ENCODE results near the gene EEF2KMT. TPM values are rescaled to one million over a fixed set of nuclear protein-coding genes. Genes with fewer than 3 reads are reported as not detected.
"Not testable (repeated sequence)": the region's sequence is repeated elsewhere in the genome, so short reads cannot be mapped to it uniquely, and the experiment has no call there.

EEF2KMT gene
- total RNA-seq, 1 experiment from 2014 or later = 19.4 TPM

DNA sequence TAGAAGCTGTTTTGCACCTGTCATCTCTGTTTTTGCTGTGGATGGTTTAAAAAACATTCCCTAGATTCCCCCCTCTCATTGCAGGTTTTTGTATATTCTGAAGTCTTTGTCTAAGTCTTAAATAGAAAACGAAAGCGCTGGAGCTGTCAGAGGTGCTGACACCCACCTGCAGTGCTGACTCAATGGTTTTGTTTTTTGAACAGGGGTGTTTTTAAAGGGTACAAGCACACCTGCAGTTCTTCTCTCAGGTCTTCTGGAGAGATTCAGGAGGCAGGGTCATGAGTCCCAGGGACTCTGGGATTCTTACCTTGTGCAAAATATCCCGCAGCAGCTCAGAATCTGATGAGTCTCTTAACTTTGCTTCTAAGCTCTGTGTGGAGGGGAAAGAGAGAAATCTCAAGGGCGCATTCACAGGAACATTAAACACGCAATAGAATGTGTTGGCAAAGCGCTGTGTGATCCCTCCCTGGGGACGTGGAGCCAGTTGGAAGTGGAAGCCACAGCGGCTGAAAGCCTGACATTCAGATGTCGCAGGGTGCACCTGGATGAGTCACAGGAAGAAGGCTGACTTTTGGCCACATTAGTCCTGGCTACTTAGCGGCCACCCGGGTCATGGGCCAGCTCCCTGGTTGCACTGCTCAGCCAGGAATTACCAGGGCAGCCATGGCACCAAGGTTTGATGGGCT is 2.3 kb downstream of the EEF2KMT start:
- not testable (repeated sequence) for DNase-seq (ENCODE audit: low read depth)

DNA sequence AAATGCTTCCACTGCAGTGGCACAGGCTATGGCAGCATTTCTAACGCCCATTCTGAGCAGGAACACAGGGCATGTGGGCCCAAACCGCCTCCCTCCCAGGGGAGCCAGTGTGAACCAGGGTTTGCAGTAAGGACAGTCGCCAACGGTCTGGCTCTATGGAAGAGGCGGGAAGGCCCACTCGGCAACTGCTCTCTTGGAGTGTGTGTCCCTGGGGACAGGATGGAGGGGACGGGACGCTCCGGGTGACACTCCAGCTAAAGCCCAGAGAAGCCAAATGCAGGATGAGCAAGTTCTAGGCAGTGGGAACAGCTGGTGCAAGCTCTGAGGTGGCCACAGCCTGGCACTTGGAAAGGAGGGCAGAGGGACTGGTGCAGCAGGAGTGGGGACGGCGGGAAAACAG is 3.8 kb downstream of the EEF2KMT start:
- not testable (repeated sequence) for DNase-seq (ENCODE audit: low read depth)

DNA sequence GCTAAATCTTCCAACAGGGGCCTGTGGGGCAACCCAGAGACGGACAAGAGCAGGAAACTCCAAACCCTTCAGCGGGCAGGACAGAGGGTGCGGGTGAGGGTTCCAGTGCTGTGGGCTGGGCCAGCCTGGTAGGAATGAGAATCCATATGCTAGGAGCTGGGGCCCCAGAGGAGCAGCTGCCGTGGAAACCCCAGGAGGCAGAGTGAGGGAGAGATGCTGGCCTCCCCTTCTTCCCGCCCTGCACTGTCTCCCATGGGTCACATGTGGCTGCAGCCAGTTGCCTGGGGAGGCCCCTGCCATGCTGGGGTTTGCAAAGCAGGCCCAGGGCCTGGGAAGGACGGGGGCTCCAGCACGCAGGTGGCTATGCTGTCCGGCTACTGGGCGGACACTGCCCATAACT is 4.5 kb downstream of the EEF2KMT start:
- not testable (repeated sequence) for DNase-seq (ENCODE audit: low read depth)

DNA sequence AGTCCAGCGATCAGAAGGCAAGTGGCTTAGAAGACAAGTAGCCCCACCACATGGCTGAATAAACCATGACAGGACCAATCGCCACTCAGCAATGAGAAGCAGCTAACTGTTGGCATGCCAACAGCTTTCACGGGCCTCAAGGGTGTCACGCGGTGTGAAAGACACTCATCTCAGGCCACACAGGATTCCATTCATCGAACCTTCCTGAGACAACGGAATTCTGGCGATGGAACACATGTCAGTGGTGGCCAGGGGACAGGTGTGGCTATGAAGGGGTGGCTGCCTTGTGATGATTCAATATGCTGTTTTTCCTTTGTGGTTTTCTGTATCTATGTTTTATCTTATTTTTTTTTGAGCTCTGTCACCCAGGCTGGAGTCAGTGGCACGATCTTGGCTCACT is 7.0 kb downstream of the EEF2KMT start:
- not testable (repeated sequence) for DNase-seq (ENCODE audit: low read depth)

DNA sequence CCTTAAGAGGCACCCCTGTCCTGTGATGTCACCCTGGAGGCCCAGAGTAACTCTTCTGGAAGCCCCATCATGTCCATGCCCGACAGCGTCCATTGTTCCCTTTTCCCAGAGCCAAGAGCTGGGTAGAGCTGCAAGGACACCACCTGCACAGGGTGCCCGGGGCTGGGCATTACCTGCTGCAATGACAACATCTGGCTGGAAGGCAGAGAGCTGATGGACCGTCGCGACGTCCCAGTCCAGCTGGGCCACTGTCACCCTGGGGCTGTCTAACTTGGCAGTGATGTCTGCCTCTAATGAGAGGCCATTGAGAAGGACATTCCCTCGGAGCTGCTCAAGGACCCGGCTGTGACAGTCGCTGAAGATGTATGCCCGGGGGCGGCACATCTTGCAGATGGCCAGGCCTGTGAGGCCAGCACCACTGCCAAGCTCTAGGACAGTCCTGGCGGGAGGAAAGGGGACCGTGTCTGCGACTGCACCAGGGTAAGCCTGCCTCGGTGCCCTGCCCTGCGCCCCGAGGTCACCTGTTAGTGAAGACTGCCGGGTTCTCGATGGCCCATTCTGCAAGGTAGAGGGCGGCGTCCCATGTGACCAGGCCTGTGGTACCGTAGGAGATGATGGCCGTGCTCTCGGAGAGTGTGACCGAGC is 7.6 kb downstream of the EEF2KMT start:
- not testable (repeated sequence) for DNase-seq (ENCODE audit: low read depth)

DNA sequence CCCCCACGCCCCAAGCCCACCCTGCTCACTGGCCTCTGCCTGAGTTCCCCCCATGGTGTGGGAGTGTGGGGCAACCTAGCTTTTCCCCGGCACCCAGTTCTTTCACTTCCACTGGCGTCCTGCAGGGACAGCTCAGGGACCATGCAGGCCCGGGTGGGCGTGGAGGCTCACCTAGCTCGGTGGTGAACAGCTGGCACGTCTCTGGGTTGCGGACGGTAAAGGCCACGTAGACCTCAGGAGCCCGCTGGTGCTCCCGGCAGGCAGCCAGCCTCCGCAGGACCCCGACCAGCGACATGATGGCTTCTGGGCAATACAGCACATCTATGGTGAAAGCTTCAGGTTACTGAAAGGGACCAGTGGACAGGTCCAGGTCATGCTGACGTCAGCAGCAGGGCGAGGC is 8.7 kb downstream of the EEF2KMT start:
- DNase-seq (ENCODE audit: low read depth) = not testable (repeated sequence)

DNA sequence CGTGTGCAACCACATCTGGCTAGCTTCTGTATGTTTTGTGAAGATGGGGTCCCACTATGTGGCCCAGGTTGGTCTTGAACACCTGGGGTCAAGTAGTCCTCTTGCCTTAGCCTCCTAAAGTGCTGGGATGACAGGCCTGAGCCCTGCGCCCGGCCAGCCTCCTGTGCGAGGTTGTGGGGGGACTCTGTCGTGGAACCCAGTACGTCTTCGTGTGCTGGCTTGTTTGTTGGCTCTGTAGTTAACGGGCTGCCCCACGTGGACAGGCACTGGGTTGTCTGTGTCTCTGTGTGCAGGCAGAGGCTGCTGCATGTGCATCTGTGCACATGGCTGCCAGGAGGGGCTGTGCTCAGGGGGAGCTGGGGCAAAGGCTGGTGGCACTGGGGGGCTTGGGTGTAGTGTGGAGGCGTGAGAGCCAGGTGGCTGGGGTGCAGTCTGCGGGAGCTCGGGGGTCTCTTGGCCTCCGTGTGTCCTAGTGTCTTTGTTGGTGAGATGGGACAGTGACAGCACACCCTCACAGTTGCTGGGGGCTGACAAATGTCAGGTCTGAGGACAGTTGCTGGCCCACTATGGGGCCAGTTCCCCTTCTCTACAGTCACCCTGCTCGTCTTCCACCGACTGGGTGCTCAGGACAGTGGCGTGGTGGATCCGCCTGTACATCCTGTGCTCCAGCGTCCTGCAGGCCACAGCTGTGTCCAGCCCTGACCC is 9.4 kb downstream of the EEF2KMT start:
- not testable (repeated sequence) for DNase-seq (ENCODE audit: low read depth)

DNA sequence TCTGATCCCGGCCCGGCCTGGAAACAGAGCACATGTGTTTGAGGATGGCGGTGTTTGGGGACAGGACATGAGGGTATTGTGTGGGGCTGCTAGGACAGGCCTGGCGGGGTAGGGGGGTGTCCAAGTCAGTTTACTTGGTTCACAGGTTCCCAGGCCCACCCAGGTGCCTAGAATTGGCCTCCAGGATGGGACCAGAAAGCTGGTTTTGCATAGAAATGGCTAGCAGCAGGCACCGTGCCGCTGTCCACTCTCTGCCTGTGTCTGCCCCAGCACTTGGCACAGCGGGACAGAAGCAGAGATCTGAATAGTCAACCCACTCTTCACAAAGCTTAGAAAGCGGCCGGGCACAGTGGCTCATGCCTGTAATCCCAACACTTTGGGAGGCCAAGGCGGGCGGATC is 11.9 kb downstream of the EEF2KMT start:
- DNase-seq (ENCODE audit: low read depth) = not testable (repeated sequence)

DNA sequence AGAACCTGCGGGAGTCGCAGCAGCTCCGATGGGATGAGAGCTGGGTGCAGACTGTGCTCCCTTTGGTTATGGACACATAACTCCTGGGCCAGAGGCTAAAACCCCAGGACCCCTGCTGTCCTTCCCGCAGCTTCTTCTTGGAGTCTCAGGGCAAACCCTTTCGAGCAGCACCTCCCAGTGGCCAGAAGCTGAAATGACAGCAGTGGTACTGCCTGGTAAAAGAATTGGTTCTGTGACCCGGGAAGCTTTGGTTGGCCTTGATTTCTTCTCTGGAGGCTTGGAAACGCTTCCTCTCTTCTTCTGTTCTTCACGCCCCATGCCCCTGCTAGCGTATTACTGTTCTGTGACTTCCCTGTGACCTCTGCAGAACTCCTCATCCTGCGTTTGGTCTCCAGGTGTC is 12.8 kb downstream of the EEF2KMT start:
- peak; percentile 34 for DNase-seq (ENCODE audit: low read depth)

DNA sequence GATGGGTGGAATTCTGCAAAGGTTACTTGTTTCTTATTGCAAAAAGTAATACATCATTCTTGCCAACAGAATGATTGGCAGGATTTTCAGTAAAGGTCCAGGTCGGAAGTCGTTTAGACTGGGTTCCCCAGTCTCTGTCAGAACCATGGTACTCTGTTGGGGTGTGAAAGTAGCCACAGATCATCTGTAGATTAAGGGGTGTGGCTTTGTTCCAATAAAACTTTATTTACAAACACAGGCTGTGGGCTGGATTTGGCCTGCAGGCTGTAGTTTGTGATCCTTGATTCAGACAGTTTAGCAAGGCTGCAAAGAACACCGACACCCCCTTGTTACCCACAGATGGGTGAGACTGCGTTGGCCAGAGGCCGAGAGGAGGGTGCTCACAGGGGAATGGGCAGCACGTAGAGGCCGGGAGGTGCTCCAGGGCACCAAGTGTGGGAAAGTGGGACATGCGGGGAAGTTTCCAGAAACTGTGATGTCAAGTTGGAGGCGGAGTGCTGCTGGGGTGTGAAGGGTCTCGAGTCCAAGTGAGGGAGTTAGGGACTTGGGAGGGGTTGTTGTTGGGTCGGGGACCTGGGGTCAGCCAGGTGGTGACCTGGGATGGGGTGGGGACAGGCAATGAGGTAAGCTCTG is 13.4 kb downstream of the EEF2KMT start:
- DNase-seq (ENCODE audit: low read depth) = not testable (repeated sequence)

DNA sequence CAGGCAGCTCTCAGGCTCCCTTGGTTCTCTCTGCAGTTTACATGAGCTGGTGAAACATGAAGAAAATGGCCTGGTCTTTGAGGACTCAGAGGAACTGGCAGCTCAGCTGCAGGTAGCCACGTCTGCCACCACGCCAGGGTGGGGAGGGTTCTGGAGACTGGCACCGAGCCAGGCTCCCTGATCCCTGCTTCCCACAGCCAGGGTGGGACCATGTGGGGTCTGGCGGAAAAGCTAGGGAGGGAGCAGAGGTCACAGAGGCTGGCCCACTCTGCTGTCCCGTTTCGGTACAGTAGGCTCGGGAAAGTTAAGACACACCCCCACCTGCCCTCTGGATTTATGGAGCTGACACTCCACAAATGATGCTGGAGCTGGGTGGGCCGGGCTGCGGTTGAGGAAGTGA is 13.9 kb downstream of the EEF2KMT start:
- not testable (repeated sequence) for DNase-seq (ENCODE audit: low read depth)

DNA sequence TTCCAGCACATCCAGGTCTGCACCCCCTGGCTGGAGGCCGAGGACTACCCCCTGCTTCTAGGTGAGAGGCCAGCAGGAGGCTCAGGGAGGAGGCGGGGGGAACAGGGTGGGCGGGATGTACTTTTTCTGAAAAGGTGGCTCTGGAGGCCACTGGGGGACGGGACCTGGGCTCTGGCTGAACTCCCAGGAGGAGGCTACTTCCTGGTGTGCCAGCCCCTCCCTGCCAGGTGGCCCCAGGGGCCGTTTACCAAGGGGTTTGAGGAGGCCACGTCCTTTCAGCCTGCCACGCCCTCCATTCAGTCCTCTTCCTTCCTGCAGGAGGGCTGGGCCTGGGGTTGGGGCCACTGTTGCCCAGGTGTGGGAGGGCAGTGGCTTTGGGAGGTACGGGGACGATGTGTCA is 16.6 kb downstream of the EEF2KMT start:
- DNase-seq (ENCODE audit: low read depth) = not testable (repeated sequence)

DNA sequence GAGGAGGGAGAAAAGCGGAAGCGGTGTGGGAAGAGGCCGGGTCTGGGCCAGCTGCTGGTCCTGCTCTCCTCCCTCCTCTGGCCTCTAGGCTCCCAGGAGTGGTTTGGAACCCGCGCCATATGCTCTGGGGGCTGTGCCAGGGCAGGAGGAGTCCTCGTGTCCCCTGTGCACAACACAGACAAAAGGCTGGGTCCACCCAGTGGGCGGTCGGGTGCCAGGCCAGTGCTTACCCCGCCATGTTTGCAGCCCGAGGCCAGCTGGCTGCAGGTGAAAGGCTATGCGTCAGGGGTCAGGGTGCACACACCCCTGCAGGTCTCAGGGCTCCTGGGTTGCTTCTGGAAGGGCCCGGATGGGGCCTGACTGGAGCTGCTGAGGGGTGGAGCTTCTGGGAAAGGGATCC is 17.1 kb downstream of the EEF2KMT start:
- not testable (repeated sequence) for DNase-seq (ENCODE audit: low read depth)

DNA sequence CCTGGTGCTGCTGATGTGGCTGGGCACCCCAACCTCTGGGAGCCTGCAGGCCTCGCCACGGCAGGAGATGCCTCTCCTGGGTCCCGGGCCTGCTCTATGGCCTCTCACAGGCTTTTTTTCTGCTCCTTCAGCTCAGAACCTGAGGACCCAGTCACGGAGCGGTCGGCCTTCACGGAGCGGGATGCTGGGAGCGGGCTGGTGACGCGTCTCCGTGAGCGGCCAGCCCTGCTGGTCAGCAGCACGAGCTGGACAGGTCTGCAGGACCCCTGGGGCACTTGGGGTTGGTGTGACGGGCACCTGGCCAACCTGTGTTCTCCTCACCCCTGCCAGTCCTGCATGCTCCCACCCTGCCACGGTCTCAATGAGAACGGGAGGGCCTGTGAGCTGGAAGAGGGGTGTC is 19.0 kb downstream of the EEF2KMT start:
- DNase-seq (ENCODE audit: low read depth) = no peak

DNA sequence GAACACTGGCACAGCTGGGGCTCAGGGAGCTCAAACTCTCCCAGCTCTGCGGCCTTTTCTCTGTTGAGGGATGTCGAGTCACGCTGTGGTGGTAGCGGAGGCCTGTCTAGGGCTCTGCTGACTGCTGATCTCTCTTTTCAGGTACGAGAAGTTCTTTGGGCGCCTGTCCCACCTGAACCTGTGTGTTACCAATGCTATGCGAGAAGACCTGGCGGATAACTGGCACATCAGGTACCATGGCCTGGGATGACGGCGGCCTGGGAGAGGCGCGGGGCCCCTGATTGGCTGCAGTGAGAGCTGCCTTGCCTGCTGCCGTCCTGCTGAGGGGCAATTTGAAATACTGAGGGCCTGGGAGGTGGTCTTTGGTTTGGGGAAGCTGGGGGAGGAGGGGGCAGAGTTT is 20.3 kb downstream of the EEF2KMT start:
- no peak for DNase-seq (ENCODE audit: low read depth)

DNA sequence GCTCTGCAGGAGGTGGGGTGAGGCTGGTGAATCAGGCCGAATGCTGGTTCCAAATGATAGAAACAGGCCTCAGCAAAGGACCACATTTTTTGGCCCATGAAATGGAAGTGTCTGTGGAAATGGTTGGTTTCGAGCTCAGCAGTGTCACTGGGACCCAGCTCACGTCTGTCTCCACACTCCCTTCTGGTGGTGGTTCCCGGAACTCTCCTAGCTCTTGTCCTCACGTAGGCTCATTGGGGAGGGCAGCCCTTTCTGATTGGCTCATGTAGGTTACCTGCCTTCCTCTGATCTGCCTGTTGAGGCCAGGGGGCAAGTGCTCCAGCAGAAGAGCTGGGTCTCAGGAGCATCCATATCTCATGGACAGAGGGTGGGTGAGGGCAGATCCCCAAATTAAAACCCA is 22.0 kb downstream of the EEF2KMT start:
- DNase-seq (ENCODE audit: low read depth) = no peak

DNA sequence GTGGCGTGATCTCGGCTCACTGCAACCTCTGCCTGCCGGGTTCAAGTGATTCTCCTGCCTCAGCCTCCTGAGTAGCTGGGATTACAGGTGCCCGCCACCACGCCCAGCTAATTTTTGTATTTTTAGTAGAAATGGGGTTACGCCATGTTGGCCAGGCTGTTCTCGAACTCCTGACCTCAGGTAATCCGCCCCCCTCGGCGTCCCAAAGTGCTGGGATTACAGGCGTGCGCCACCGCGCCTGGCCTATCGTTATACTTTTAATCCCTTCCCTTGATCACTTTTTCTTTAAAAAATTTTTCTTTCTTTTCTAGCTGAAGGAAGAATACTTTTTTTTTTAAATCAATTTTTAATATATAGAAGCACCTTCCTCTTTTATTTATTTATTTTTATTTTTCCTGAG is 23.8 kb downstream of the EEF2KMT start:
- not testable (repeated sequence) for DNase-seq (ENCODE audit: low read depth)

DNA sequence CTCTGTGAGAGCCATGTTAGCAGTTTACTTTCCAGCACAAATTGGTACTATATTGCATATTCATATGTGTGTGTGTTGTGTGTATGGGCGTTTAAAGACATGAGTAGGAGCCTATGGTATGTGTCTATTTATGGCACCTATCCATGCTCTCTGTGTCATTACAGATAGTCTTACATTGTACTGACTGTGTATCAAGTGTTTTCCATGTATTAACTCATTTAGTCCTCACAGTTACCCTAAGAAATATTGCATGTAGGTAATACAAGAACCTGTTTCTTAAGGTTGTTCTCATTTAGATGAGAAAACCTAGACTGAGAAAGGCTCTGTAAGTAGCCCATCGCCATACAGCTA is 24.3 kb downstream of the EEF2KMT start:
- DNase-seq (ENCODE audit: low read depth) = no peak

DNA sequence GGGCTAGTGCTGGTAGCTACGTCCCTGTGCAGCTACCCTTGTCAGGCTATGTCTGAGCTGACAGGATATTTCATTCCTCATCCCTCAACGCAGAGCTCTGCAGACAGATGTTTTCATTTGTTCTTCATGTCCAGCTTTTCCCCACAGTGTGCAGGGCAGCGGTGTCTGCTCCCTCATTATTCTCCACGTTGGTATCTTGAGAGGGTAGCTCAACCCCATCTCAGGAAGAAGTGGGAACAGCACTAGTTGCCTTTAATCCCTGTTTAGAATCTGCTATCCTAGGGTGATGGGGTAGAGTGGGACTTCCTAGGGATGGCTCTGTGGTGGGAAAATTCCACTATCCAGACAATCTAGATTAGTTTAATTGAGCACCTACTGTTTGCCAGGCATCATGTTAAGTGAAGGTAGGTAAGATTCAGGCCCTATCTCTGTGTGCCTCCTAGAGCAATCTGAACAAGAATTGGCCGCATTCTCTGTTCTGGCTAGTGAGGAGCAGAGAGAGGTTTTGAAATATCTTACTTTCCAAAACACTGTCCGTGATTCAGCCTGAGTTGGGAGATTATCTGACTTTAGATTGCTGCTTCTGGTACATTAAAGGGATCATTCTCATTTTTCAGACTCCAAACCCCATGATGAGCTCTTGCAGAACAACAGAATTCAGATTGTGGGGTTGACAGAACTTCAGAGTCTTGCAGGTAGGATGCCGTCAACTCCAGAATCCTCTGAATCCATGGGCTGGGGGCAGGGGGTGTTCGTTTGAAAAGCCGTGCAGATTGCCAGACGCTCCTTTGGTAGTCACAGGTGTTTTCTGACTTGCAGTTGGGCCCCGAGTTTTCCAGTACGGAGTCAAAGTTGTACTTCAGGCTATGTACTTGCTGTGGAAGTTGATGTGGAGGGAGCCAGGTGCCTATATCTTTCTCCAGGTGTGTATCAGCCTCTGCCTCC is 25.0 kb downstream of the EEF2KMT start:
- DNase-seq (ENCODE audit: low read depth) = no peak

DNA sequence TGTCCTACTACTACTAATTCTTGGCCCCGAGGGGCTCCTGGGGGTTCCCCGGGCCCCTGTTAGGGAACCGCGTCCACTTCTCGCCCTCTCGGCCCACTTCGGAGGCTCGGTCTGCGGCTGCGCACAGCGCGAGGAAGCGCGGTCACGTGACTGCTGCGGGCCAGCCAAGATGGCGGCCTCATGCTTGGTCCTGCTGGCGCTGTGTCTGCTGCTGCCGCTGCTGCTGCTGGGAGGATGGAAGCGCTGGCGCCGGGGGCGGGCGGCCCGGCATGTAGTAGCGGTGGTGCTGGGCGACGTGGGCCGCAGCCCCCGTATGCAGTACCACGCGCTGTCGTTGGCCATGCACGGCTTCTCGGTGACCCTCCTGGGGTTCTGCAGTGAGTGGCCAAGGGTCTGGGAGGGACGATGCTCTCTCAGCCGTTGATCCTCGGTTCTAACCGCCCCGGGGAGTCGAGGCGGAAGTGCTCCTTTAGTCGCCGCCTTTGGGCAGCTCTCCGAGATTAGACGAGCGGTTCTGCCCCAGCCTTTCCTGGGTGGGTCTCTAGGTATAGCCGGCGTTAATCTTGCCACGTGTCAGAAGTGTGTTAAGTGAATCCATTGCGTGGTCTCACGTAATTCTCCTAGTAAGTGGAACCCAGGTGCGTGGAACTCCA is 25.8 kb downstream of the EEF2KMT start, which contains the start of gene ALG1:
Gene ALG1 (plus strand): TSS at position 163 of the 653 bp plus-strand sequence. CDS start 7 bp downstream, at position 170.
- peak; percentile 78 for DNase-seq (ENCODE audit: low read depth)

DNA sequence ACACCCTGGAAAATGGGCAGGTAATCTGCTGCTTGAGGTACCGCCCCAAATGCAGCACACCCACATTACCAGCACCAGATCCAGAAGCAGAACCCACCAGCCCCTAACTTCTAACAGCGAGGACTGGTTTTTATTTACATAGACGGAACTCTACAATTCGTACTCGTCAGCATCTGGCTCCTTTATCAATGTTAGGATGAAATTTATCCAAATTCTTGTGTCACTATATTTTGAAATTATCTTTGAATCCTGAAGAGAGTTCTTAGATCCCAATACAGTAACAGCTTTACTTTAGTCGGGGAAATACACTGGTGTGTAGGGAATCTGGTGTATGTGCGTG is 26.3 kb downstream of the EEF2KMT start:
- DNase-seq (ENCODE audit: low read depth) = no peak

Data from M059J (cell line).